K562 (cell line): ENCODE results near the gene E2F2. TPM values are rescaled to one million over a fixed set of nuclear protein-coding genes. Genes with fewer than 3 reads are reported as not detected.
A peak's percentile ranks its signal among the peaks of the same experiment; 100 is the strongest.

Experiments
- ARID1B ChIP-seq: fragments of 450-650 bp; IDR thresholded peaks from 2 replicates; pipeline ENCODE4 v1.6.1; 2016; ENCODE audit warnings: antibody characterized with exemption, mild to moderate bottlenecking, inconsistent platforms
- BCL6 ChIP-seq: fragments of 250-450 bp; sonication (Bioruptor Pico); IDR thresholded peaks from 2 replicates; pipeline ENCODE4 v1.4.0; 2020
- DPF2 ChIP-seq: fragments of 450-650 bp; IDR thresholded peaks from 2 replicates; pipeline ENCODE4 v1.6.1; 2016
- ELF1 ChIP-seq: fragments of 200-800 bp; sonication (Bioruptor generic); IDR thresholded peaks from 2 replicates; pipeline ENCODE4 v1.6.1; 2016; ENCODE audit warnings: missing genetic modification characterization, missing compliant biosample characterization
- HNRNPL ChIP-seq: fragments of 200-400 bp; formaldehyde crosslinking; IDR thresholded peaks from 2 replicates; pipeline ENCODE4 v1.6.1; 2017; ENCODE audit warnings: low read depth, mild to moderate bottlenecking, low read length
- HNRNPUL1 ChIP-seq: fragments of 200-400 bp; formaldehyde crosslinking; IDR thresholded peaks from 2 replicates; pipeline ENCODE4 v1.6.1; 2017; ENCODE audit warnings: low read length
- MYC ChIP-seq, 2 experiments: fragments of 250-450 bp in 1 of 2; sonication (Bioruptor Pico) in 1 of 2; IDR thresholded peaks; 2 replicates each; pipeline versions ENCODE4 v1.5.1 to v1.6.1; 2012 to 2021; ENCODE audit warnings: low read depth in 2 of 2, borderline replicate concordance in 1 of 2, improper control_type of control experiment in 1 of 2, low read length in 1 of 2, mild to moderate bottlenecking in 1 of 2, moderate library complexity in 1 of 2
- NFRKB ChIP-seq: fragments of 450-650 bp; IDR thresholded peaks from 2 replicates; pipeline ENCODE4 v1.6.1; 2016; ENCODE audit warnings: low read depth
- NFYB ChIP-seq: IDR thresholded peaks from 2 replicates; pipeline ENCODE4 v1.6.1; 2011; ENCODE audit warnings: mild to moderate bottlenecking, moderate library complexity; ENCODE audit not compliant: insufficient read length; ENCODE audit errors: extremely low read depth
- NR2C1 ChIP-seq, 2 experiments: fragments of 450-650 bp; IDR thresholded peaks; 2 replicates each; pipeline ENCODE4 v1.6.1; 2017; ENCODE audit warnings: mild to moderate bottlenecking in 2 of 2, antibody characterized with exemption in 1 of 2, inconsistent platforms in 1 of 2, missing compliant biosample characterization in 1 of 2, missing genetic modification characterization in 1 of 2
- POLR2A ChIP-seq: fragments of 450-650 bp; conservative IDR thresholded peaks from 2 replicates; pipeline ENCODE4 v1.6.1; 2016
- POLR2B ChIP-seq: fragments of 450-650 bp; IDR thresholded peaks from 2 replicates; pipeline ENCODE4 v1.6.1; 2018; ENCODE audit warnings: low read depth; ENCODE audit not compliant: partially characterized antibody
- RBM17 ChIP-seq: fragments of 200-400 bp; formaldehyde crosslinking; IDR thresholded peaks from 2 replicates; pipeline ENCODE4 v1.6.1; 2017; ENCODE audit warnings: low read depth, mild to moderate bottlenecking, low read length, borderline replicate concordance
- SNIP1 ChIP-seq: fragments of 450-650 bp; IDR thresholded peaks from 2 replicates; pipeline ENCODE4 v1.7.1; 2017; ENCODE audit warnings: low read depth, mild to moderate bottlenecking
- SUPT5H ChIP-seq: fragments of 450-650 bp; IDR thresholded peaks from 2 replicates; pipeline ENCODE4 v1.6.1; 2016
- TBL1XR1 ChIP-seq, 2 experiments: IDR thresholded peaks; 2 replicates each; pipeline ENCODE4 v1.6.1; 2012; ENCODE audit warnings: improper control_type of control experiment in 2 of 2, low read length in 2 of 2, mild to moderate bottlenecking in 1 of 2
- ZFP30 ChIP-seq: fragments of 250-450 bp; sonication (Bioruptor Pico); IDR thresholded peaks from 2 replicates; pipeline ENCODE4 v1.8.0; 2022; ENCODE audit warnings: moderate library complexity, mild to moderate bottlenecking, inconsistent platforms, borderline replicate concordance
- ZFX ChIP-seq: sonication (generic); formaldehyde crosslinking; IDR thresholded peaks from 2 replicates; pipeline ENCODE4 v1.8.0; 2022; ENCODE audit warnings: mild to moderate bottlenecking, missing genetic modification reagents, moderate library complexity
- ZNF124 ChIP-seq: sonication (generic); formaldehyde crosslinking; IDR thresholded peaks from 2 replicates; pipeline ENCODE4 v1.8.1; 2022; ENCODE audit warnings: missing genetic modification reagents
- ZNF184 ChIP-seq: sonication (generic); formaldehyde crosslinking; IDR thresholded peaks from 2 replicates; pipeline ENCODE4 v1.5.0; 2020; ENCODE audit warnings: missing genetic modification reagents
- ZSCAN29 ChIP-seq: fragments of 450-650 bp; IDR thresholded peaks from 2 replicates; pipeline ENCODE4 v1.6.1; 2017
- polyA plus RNA-seq, 8 experiments: library from polyadenylated mRNA; depleted of rRNA in 4 of 8; stranded (reverse) in 5 of 8; unstranded in 3 of 8; fragments of >200 nt; fragmentation: Nextera tagmentation in 2 of 8; fragmentation: Illumina TruSeq in 1 of 8; extraction: Ambion mirVana in 2 of 8; extraction: Trizol in 1 of 8; gene quantifications; 2 replicates each; pipeline versions ENCODE4 v1.2.1 to v1.2.3, GENCODE V29; 2011 to 2014; ENCODE audit warnings: inconsistent platforms in 1 of 8, missing spikeins in 1 of 8
- total RNA-seq, 7 experiments: library from RNA; depleted of rRNA in 6 of 7; stranded (reverse); fragments of >200 nt in 6 of 7; fragmentation: Illumina TruSeq in 2 of 7; extraction: Trizol in 2 of 7; gene quantifications; 2 replicates each; pipeline versions ENCODE4 v1.2.1 to v1.2.3, GENCODE V29; 2011 to 2021; ENCODE audit warnings: low replicate concordance in 1 of 7
- TF ChIP-seq, protein P1 (sequence below): fragments of 450-650 bp; IDR thresholded peaks from 2 replicates; pipeline ENCODE4 v1.6.1; 2016; ENCODE audit warnings: antibody characterized with exemption
- TF ChIP-seq, protein P2 (sequence below): fragments of 450-650 bp; IDR thresholded peaks from 2 replicates; pipeline ENCODE4 v1.6.1; 2014; ENCODE audit warnings: low read depth, mild to moderate bottlenecking, moderate library complexity, borderline replicate concordance
- TF ChIP-seq, protein P3 (sequence below), 2 experiments: fragments of 450-650 bp; IDR thresholded peaks; 2 replicates each; pipeline ENCODE4 v1.6.1; 2016
- TF ChIP-seq, protein P4 (sequence below): fragments of 450-650 bp; formaldehyde crosslinking; IDR thresholded peaks from 2 replicates; pipeline ENCODE4 v1.4.0; 2022; ENCODE audit warnings: missing genetic modification characterization

E2F2 gene
- total and polyA plus RNA-seq, 9 of the 15 experiments (the other 6 are each of a cell fraction or from before 2014, with no cell fraction given) = 3.1 to 25.3 (median 11.4) TPM

DNA sequence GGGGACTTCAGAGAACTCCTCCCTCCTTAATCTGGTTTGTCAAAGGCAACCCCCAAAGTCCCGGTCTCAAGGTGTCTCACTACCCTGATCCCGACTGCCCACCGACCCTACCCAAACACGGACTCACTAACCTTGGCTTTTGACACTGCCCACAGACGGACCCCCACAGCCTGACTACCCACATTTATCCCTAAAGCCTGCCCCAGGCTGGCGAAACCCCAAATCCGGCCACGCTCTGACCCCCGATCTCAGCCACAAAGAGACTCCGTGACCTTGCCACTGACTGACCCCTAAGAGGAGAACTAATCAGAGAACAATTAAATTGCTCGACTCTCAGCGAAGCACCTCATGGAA is 23.1 kb upstream of the E2F2 start (continued):
- TF ChIP-seq, protein P1, sequence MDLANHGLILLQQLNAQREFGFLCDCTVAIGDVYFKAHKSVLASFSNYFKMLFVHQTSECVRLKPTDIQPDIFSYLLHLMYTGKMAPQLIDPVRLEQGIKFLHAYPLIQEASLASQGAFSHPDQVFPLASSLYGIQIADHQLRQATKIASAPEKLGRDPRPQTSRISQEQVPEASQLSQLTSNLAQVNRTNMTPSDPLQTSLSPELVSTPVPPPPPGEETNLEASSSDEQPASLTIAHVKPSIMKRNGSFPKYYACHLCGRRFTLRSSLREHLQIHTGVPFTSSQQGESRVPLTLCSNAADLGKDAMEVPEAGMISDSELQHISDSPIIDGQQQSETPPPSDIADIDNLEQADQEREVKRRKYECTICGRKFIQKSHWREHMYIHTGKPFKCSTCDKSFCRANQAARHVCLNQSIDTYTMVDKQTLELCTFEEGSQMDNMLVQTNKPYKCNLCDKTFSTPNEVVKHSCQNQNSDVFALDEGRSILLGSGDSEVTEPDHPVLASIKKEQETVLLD = peak; percentile 32; the same call in 1 of the 2 replicates
- TF ChIP-seq POLR2A = peak; percentile 30; the same call in 1 of the 2 replicates
- no peak for TF ChIP-seq ZFP30
- 0 out of 2 replicates have a peak, but pooled peaks have one; percentile 14 for TF ChIP-seq ZSCAN29
- TF ChIP-seq ZFX = no peak
- 0 out of 4 replicates have a peak, but pooled peaks of 1 of the 2 experiments have one; percentile 28 for TF ChIP-seq TBL1XR1 (IDR thresholded peaks at IDR 0.05; ENCODE audit: low read length in 2 of 2)
- peak; percentile 24; the same call in 1 of the 2 replicates for TF ChIP-seq ARID1B
- TF ChIP-seq, protein P2, sequence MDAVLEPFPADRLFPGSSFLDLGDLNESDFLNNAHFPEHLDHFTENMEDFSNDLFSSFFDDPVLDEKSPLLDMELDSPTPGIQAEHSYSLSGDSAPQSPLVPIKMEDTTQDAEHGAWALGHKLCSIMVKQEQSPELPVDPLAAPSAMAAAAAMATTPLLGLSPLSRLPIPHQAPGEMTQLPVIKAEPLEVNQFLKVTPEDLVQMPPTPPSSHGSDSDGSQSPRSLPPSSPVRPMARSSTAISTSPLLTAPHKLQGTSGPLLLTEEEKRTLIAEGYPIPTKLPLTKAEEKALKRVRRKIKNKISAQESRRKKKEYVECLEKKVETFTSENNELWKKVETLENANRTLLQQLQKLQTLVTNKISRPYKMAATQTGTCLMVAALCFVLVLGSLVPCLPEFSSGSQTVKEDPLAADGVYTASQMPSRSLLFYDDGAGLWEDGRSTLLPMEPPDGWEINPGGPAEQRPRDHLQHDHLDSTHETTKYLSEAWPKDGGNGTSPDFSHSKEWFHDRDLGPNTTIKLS = peak; percentile 24; the same call in 1 of the 2 replicates
- no peak for TF ChIP-seq SNIP1
- no peak for TF ChIP-seq ELF1 (tag)
- 0 out of 2 replicates have a peak, but pooled peaks have one; percentile 69 for TF ChIP-seq NFRKB
- TF ChIP-seq HNRNPUL1 = no peak
- no peak for TF ChIP-seq NR2C1 (IDR thresholded peaks at IDR 0.05)
- TF ChIP-seq NR2C1 (tag; IDR thresholded peaks at IDR 0.05) = peak; percentile 40; the same call in 1 of the 2 replicates
- TF ChIP-seq MYC (IDR thresholded peaks at IDR 0.05; ENCODE audit: low read depth, low read length) = no peak
- 0 out of 2 replicates have a peak, but pooled peaks have one; percentile 69 for TF ChIP-seq MYC (CRISPR knock-in tag; IDR thresholded peaks at IDR 0.05; ENCODE audit: borderline replicate concordance, low read depth)
- peak; percentile 43 for TF ChIP-seq POLR2B
- no peak for TF ChIP-seq NFYB
- TF ChIP-seq, protein P3, sequence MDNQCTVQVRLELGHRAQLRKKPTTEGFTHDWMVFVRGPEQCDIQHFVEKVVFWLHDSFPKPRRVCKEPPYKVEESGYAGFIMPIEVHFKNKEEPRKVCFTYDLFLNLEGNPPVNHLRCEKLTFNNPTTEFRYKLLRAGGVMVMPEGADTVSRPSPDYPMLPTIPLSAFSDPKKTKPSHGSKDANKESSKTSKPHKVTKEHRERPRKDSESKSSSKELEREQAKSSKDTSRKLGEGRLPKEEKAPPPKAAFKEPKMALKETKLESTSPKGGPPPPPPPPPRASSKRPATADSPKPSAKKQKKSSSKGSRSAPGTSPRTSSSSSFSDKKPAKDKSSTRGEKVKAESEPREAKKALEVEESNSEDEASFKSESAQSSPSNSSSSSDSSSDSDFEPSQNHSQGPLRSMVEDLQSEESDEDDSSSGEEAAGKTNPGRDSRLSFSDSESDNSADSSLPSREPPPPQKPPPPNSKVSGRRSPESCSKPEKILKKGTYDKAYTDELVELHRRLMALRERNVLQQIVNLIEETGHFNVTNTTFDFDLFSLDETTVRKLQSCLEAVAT (IDR thresholded peaks at IDR 0.05) = 0 out of 4 replicates have a peak, but pooled peaks of 1 of the 2 experiments have one; percentile 22
- no peak; the same call in 1 of the 2 replicates for TF ChIP-seq HNRNPL
- TF ChIP-seq DPF2 = 0 out of 2 replicates have a peak, but pooled peaks have one; percentile 30
- 0 out of 2 replicates have a peak, but pooled peaks have one; percentile 24 for TF ChIP-seq SUPT5H
- no peak for TF ChIP-seq ZNF124
- TF ChIP-seq, protein P4, sequence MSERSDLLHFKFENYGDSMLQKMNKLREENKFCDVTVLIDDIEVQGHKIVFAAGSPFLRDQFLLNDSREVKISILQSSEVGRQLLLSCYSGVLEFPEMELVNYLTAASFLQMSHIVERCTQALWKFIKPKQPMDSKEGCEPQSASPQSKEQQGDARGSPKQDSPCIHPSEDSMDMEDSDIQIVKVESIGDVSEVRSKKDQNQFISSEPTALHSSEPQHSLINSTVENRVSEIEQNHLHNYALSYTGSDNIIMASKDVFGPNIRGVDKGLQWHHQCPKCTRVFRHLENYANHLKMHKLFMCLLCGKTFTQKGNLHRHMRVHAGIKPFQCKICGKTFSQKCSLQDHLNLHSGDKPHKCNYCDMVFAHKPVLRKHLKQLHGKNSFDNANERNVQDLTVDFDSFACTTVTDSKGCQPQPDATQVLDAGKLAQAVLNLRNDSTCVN (CRISPR knock-in tag) = no peak
- TF ChIP-seq BCL6 = no peak
- no peak for TF ChIP-seq RBM17
- no peak for TF ChIP-seq ZNF184 (CRISPR knock-in tag)
